C4-2B (cell line): ENCODE results near the gene ACBD4.

Source experiments
- H3K27ac ChIP-seq: fragments of 450-650 bp; 2 replicates; pipeline ENCODE4 v1.5.1; 2017
- ZFX ChIP-seq: fragments of 450-650 bp; IDR thresholded peaks from 2 replicates; pipeline ENCODE4 v1.6.1; 2017
- TF ChIP-seq, protein P1 (sequence below): fragments of 450-650 bp; conservative IDR thresholded peaks from 2 replicates; pipeline ENCODE4 v1.5.1; 2017; ENCODE audit warnings: mild to moderate bottlenecking

ACBD4 gene

DNA sequence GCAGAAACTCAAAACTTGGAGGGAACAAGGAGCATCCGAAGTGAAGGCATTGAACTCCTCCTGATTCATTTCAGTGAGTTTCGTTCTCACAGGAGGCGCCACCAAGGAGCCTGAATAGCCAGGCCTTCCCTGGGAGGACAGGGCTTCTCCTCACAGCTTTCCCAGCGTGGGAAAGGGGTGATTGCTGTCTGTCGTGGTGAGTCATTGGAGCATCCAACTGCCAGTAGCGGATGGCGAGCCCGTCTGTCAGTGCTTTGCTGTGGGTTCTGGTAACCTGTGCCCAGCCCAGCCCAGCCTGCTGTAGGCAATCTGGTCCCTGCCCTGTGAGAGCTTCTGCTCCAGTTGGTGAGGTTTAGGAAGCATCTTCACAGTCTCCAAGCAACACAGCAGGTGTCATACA lies 31.5 kb upstream of the ACBD4 start:
- no peak for TF ChIP-seq ZFX
- TF ChIP-seq, protein P1, sequence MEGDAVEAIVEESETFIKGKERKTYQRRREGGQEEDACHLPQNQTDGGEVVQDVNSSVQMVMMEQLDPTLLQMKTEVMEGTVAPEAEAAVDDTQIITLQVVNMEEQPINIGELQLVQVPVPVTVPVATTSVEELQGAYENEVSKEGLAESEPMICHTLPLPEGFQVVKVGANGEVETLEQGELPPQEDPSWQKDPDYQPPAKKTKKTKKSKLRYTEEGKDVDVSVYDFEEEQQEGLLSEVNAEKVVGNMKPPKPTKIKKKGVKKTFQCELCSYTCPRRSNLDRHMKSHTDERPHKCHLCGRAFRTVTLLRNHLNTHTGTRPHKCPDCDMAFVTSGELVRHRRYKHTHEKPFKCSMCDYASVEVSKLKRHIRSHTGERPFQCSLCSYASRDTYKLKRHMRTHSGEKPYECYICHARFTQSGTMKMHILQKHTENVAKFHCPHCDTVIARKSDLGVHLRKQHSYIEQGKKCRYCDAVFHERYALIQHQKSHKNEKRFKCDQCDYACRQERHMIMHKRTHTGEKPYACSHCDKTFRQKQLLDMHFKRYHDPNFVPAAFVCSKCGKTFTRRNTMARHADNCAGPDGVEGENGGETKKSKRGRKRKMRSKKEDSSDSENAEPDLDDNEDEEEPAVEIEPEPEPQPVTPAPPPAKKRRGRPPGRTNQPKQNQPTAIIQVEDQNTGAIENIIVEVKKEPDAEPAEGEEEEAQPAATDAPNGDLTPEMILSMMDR, result no peak
- no peak overlapping the region for H3K27ac ChIP-seq

DNA sequence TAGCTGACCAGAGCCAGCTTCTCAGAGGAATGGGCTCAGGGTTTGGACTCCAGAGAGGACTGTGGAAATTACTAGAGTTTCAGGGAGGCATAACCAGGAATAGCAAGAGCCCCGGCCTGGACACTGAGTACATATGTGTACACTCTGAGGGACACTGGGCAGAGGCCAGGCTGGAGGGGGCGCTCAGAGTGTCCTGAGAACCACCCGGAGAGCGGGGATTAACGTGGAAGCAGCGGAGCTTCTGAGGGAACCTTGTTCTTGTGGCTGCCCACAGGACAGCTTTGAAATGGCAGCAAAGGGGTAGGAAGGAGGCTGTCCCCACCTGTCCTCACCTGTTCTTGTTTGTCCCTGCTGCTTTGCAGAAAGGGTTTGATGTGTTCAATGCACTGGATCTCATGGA lies 31.0 kb upstream of the ACBD4 start:
- H3K27ac ChIP-seq, result no peak overlapping the region
- TF ChIP-seq ZFX, result no peak
- TF ChIP-seq, protein P1, result no peak

- TF ChIP-seq, protein P1, result no peak
- no peak for TF ChIP-seq ZFX
- H3K27ac ChIP-seq, result no peak overlapping the region
These were observed 30.4 kb upstream of the ACBD4 start for GRCh38 chr17:45104907-45105624.

- H3K27ac ChIP-seq, result no peak overlapping the region
- TF ChIP-seq, protein P1, result no peak
These were observed 29.4 kb upstream of the ACBD4 start for GRCh38 chr17:45106096-45106495.

DNA sequence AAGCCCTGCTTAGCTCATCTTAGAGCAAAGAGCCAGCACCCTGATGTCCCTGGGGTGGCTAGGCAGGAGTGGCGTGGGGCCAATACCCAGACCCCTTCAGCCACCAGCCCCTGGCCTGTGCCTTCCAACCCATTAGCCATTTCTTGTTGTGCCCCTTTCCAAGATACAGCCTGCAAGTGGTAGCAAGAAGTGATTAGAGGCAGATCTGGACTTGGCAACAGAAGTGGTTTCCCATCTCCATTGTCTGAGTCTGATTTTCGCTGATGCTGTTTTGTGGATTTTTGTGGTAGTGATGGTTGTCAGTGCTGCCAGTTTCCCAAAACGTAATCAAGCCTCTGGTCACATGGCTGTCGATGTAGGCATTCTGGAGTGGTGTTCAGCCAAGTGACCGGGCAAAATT lies 28.9 kb upstream of the ACBD4 start:
- H3K27ac ChIP-seq, result no peak overlapping the region
- no peak for TF ChIP-seq ZFX
- TF ChIP-seq, protein P1, result no peak

GRCh38 chr17:45107293-45108010 lies 28.0 kb upstream of the ACBD4 start:
- no peak for TF ChIP-seq ZFX
- TF ChIP-seq, protein P1, result no peak
- no peak overlapping the region for H3K27ac ChIP-seq

DNA sequence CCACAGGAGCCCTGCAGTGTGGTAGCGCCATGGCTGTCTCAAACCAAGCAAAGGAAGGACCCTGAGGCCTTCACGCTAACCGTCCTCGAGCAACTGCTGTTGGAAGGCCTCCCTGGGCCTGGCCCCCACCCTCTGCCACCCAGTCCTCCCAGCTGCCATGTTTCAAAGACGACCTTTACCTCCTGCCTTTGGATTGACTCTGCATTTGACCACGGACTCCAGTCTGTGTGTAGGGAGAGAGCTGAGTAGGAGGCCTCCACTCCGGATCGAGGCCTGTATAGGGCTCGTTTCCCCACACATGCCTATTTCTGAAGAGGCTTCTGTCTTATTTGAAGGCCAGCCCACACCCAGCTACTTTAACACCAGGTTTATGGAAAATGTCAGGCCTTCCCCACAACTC lies 27.4 kb upstream of the ACBD4 start:
- no peak overlapping the region for H3K27ac ChIP-seq
- TF ChIP-seq, protein P1, result no peak
- no peak for TF ChIP-seq ZFX
